SIG-M5 treated with dmso at 0.1 percent for 504 hours (cell line): ENCODE data around the gene GRK4.
A peak's percentile ranks its signal among the peaks of the same experiment; 100 is the strongest.
"Not testable (repeated sequence)": the region's sequence is repeated elsewhere in the genome, so short reads cannot be mapped to it uniquely, and the experiment has no call there.

Experiments used
- DNase-seq: peaks from one replicate; lab custom pipeline; 2025; ENCODE audit not compliant: unreplicated experiment; lab: John Stamatoyannopoulos, UW

Gene GRK4

DNA sequence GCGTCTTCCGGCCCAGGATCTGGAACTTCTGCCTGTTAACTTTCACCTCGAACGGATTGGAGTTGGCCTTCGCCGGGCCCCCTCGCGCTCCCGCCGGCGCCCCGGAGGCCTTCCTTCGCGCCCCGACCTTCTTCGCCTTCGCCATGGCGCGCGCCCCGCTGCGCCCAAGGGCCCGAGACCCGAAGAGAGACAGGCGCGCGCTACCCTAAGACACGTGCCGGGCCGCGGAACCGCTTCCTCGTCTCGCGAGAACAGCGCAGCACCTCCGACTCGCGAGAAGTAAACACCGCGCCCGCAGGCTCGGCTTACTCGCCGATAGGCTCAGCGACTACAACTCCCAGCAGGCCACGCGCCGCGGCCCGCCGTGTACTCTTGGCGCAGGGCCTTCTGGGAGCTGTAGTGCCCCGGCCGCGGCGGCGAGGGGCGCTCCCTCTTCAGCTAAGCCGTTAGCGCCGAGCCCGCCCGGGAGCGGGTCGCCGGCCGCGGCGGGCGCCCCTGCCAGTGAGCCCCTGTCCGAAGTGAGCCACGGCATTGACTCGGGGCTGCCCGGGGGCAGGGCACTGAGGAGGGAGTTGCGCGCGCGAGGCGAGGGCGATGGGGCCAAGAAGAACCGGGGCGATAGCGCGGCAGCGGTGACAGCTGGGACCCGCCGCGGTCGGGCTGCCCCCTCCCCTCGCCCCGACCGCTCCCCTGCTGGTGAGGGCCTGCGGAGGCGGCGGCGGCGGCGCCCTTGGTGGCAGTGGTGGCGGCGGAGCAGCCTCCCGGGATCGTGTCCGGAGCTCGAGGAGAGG lies at the start of gene GRK4, which contains the start of gene NOP14:
TSS of gene GRK4 (plus strand) at position 397 of the 791 bp plus-strand sequence. CDS start 500 bp downstream, outside the sequence.
TSS of gene NOP14 (minus strand) at position 232 of the 791 bp plus-strand sequence. CDS start at position 145, 87 bp downstream.
- DNase-seq: peak; percentile 96

DNA sequence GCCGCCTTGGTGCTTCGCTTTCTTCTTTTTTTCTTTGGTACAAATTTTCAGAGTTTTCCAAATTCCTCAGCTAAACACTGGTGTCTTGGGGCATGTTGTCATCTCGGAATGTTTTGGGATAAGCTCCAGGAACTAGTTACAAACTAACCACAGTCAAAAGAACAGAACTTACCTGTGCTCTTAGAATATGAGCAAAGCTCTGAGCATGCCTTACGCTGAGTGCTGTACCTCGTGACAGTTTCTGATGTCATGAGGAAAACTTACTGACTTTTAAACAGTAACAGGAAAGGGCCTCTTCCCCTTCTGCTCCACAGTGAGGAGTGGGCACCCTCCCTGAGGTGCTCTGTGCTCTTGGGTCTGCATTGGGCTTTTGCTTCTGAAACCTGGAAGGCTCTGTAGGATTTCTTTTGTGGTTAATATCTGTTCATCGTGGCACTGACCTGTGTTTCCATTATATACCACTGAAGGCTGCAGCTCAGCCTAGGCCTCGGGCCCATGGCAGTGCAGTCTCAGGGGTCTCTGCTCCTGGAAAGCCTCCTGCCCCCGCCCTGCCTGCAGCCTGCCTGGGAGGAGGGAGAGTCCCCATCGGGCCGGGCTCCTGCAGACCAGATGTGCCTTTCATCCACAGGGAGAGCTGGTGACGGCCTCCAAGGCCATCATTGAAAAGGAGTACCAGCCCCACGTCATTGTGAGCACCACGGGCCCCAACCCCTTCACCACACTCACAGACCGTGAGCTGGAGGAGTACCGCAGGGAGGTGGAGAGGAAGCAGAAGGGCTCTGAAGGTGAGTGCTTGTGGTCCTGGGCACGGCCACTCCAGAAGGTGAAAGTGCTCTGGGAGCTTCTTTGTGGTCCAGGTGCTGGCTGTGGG lies 48.9 kb upstream of the GRK4 start:
- no peak for DNase-seq

DNA sequence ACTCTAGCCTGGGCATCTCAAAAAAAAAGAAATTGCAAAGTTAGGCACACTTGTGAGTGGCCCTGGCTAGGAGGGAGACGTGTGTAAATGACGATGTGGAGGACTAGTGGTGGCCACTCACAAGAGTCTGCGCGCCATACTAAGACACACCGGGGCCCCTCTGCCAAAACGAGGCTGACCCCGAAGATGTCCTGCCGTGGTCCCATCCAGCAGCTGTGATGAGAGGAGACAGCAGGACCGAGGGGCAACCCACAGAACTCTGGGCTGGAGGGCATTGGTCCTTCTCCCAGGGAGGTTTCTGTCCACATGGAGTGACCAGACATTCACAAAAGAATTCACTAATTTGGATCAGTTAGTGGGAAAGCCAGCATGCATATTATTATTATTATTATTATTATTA lies 47.6 kb upstream of the GRK4 start:
- DNase-seq: no peak

DNA sequence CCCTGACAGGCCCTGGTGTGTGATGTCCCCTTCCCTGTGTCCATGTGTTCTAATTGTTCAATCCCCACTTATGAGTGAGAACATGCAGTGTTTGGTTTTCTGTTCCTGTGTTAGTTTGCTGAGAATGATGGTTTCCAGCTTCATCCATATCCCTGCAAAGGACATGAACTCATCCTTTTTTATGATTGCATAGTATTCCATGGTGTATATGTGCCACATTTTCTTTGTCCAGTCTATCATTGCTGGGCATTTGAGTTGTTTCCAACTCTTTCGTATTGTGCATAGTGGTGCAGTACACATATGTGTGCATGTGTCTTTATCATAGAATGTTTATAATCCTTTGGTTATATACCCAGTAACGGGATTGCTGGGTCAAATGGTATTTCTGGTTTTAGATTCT lies 46.7 kb upstream of the GRK4 start:
- not testable (repeated sequence) for DNase-seq

DNA sequence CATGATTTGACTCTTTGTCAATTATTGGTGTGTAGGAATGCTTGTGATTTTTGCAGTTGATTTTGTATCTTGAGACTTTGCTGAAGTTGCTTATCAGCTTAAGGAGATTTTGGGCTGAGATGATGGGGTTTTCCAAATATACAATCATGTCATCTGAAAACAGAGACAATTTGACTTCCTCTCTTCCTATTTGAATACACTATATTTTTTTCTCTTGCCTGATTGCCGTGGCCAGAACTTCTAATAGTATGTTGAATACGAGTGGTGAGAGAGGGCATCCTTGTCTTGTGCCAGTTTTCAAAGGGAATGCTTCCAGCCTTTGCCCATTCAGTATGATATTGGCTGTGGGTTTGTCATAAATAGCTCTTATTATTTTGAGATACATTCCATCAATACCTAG lies 45.1 kb upstream of the GRK4 start:
- not testable (repeated sequence) for DNase-seq

DNA sequence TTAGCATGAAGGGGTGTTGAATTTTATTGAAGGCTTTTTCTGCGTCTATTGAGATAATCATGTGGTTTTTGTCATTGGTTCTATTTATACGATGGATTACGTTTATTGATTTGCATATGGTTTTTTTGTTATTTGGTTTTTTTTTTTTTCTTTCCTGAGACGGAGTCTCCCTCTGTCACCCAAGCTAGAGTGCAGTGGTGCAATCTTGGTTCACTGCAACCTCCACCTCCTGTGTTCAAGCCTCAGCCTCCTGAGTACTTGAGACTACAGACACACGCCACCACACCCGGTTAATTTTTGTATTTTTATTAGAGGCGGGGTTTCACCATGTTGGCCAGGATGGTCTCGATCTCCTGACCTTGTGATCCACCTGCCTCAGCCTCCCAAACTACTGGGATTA lies 44.7 kb upstream of the GRK4 start:
- DNase-seq: not testable (repeated sequence)

DNA sequence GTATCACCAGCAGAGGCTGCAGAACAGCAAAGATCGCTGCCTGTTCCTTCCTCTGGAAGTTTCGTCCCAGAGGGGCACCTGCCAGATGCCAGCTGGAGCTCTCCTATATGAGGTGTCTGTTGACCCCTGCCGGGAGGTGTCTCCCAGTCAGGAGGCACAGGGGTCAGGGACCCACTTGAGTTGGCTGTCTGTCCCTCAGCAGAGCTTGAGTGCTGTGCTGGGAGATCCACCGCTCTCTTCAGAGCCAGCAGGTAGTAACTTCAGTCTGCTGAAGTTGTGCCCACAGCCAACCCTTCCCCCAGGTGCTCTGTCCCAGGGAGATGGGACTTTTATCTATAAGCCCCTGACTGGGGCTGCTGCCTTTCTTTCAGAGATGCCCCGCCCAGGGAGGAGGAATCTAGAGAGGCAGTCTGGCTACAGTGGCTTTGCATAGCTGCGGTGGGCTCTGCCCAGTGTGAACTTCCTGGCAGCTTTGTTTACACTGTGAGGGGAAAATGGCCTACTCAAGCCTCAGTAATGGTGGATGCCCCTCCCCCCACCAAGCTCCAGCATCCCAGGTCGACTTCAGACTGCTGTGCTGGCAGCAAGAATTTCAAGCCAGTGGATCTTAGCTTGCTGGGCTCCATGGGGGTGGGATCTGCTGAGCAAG lies 40.8 kb upstream of the GRK4 start:
- DNase-seq: not testable (repeated sequence)

DNA sequence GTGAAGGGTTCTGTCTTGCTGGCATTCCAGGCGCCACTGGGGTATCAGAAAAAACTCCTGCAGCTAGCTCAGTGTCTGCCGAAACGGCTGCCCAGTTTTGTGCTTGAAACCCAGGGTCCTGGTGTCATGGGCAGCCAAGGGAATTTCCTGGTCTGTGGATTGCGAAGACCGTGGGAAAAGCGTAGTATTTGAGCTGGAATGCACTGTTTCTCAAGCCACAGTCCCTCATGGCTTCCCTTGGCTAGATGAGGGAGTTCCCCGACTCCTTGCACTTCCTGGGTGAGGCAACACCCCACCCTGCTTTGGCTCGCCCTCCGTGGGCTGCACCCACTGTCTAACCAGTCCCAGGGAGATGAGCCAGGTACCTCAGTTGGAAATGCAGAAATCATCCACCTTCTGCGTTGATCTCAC lies 40.2 kb upstream of the GRK4 start:
- DNase-seq: no peak

DNA sequence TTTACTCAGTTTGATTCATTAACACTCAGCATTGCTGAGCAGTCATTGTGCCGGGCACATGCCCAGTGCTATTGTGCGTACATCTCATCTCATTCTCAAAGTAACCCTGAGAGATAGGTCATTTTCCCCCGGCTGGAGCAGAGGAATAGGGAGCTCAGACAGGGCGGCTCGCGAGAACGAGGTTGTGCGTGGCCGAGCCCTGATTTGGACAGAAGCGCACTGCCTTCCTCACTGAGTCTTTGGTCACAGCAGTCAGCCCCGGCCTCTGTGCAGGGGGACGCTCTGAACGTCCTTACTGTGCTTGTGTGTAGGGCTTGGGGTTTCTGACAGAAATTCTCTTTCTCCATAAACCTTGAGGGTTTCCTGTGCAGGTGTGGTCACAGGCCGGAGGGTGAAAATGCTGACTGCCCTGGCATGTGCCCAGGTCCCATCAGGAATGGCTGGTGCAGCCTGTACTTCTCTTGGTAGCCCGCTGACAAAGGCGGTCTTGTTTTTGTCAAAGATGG lies 39.6 kb upstream of the GRK4 start:
- no peak for DNase-seq

DNA sequence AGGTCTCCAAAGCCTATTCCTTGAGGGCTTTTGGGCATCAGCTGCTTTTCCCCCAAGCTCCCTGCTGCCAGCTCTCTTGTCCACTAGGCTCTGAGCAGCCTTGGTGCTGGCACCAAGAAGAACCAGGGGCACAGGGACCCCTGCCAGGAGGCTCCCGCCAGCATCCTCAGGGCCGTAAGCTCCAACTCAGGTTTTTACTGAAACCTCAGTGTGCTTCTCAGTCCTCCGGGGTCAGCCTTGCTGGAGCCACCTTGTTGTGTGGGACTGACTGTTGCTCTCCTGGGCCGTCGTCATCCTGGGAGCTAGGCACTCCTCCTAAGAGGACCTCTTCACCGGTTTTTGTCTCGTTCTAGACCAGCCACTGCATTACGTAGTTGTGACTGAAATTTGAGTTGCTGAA lies 39.1 kb upstream of the GRK4 start:
- no peak for DNase-seq

DNA sequence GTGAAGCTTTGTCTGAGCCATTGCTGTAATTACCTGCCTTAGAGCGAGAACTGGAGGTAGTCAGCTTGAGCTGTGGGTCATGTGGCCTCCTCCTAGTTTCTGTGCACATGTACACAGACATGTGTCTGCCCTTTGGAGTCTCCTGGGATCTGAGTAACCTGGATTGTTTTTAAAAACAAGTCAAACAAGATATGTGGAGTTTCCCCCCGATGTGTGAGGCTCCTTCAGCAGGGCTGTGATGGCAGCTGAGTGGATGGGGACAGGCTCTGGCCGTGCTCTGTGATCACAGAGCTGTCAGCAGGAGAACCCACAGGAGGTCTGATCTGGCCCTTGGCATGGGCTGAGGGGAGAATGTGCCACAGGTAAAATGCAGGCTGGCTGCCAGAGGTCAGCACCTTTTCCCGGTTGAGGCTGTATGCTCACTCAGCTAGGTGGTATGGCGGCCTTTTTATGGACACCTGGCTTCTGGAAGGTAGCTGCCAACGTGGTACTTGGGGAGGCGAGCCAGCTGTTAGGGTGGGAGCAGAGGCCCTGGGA lies 38.5 kb upstream of the GRK4 start:
- no peak for DNase-seq

DNA sequence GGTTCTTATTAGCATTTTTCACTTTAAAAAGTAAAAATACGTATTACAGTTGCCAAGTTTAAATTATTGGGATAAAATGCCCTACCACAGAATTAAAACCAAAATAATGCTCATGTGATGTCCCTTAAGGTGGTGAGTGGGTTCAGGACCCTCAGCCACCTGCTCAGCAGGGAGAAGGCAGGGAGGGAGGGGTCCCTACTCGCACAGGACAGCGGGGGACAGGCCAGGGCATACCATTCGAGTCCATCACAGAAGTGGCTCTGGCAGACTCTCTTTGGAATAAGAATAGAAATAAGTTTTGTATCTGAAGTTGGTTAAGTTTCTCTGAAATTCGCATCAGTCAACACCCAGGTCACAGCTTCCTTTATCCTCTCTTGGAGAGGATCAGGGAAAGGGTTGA lies 37.9 kb upstream of the GRK4 start:
- no peak for DNase-seq

DNA sequence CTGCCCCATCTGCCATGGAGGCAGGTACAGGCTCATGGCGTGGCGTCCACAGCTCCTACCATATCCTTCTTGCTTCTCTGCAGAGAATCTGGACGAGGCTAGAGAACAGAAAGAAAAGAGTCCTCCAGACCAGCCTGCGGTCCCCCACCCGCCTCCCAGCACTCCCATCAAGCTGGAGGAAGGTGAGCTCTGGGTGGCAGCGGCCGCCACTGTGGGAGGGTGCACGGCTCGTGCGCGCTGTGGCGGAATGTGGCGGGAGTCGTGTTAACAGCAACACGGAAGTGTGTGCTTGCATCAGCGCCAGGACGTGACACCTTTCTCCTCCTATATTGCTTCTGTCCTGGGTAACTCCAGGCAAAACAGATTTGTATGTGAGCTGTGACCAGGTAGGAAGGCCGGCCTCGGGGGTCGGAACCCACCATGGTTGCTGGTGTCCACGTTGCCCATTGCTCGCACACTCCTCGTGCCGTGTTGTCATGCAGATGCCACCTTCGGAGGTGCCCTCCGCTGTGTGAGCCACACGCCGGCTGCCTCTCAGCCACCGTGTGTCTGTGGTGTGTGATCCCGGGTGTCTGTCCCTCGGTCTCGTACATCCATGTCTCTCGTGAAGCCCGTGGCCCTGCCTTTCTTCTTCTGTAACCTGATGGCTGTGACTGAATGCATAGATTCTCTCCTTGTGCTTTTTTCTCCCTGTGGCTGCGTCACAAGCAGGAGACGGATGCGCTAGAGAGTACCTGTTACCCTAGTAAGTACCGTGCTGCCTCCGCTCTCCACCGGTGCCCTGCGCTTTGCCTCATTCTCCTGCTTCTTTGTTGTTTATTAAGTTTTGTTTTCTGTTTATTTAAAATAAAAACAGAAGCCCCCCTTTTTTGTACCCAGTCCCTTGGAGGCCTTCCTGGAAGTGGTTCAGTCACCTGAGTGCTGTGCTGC lies 37.2 kb upstream of the GRK4 start:
- DNase-seq: no peak

DNA sequence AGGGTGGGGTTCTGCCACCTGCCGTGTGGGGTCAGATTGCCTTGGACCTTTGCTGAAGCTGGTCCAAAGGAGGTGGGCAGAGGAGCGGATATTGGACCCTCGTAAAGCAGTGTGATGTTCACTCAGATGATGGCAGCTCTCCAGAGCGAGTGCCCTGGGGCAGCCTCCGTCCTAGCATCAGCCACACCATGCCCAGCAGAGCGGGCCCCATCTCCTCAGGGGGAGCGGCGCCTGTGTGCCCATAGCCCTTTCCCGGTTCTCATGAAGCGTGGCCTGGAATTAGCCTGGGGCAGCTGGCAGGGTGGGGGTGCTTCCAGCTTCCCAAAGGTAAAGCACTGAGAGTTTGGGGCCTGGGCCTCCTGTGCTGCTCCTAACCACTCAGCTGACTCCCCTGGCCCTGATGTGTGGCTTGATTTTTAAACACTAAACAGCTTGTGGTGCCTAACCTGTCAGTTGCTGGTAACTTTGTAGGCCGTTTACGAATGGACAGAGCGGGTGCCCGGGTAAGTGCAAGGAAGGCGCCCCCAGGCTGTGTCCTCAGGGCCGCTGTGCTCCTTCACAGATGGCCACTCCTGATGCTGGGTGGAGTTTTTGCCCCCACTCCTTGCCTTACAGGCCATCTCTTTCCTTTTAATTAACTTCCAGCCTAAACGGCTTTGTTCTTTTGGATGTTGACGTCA lies 36.2 kb upstream of the GRK4 start:
- DNase-seq: no peak

DNA sequence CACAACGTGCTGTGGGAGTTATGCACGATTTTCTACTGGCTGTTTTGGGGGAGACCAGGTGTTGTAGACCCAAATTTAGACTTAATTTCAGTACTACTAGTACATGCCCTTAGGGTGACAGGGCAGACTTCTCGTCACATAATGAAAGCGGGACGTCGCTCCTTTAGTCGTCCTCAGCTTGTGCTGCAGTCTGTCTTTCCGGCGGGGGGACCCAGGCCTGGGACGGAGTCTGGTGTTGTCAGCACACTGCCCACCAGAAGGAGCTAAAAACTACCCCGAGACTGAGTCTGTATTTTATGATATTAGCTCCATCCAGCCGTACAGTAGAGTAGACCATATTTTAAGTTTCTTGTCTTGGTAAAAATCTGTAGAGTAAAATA lies 35.7 kb upstream of the GRK4 start:
- DNase-seq: no peak

DNA sequence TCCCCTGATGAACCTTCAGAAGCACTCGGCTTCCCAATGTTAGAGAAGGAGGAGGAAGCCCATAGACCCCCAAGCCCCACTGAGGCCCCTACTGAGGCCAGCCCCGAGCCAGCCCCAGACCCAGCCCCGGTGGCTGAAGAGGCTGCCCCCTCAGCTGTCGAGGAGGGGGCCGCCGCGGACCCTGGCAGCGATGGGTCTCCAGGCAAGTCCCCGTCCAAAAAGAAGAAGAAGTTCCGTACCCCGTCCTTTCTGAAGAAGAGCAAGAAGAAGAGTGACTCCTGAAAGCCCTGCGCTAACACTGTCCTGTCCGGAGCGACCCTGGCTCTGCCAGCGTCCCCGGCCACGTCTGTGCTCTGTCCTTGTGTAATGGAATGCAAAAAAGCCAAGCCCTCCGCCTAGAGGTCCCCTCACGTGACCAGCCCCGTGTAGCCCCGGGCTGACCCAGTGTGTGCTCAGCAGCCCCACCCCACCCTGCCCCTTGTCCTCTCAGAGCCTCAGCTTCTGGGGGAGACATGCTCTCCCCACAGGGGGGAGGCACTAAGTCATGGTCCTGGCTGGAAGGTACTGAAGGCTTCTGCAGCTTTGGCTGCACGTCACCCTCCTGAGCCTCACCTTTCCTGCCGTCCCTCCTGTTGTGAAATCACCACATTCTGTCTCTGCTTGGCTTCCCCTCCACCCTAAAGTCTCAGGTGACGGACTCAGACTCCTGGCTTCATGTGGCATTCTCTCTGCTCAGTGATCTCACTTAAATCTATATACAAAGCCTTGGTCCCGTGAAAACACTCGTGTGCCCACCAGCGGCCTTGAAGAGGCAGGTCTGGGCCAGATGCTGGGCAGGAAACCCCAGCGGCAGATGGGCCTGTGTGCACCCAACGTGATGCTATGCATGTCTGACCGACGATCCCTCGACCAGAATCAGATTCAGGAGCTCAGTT lies 34.9 kb upstream of the GRK4 start:
- no peak for DNase-seq

DNA sequence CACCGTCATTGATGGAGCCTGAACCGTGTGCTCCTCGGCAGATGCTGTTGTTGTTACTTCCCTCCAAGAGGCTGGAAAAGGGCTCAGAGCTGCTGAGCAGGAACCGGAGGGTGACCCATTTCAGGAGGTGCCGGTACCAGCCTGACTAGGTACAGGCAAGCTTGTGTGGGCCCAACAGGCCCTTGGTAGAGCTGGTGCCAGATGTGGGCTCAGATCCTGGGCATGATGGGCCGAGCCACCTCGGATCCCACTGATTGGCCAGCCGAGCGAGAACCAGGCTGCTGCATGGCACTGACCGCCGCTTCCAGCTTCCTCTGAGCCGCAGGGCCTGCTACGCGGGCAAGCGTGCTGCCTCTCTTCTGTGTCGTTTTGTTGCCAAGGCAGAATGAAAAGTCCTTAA lies 33.9 kb upstream of the GRK4 start:
- DNase-seq: no peak

DNA sequence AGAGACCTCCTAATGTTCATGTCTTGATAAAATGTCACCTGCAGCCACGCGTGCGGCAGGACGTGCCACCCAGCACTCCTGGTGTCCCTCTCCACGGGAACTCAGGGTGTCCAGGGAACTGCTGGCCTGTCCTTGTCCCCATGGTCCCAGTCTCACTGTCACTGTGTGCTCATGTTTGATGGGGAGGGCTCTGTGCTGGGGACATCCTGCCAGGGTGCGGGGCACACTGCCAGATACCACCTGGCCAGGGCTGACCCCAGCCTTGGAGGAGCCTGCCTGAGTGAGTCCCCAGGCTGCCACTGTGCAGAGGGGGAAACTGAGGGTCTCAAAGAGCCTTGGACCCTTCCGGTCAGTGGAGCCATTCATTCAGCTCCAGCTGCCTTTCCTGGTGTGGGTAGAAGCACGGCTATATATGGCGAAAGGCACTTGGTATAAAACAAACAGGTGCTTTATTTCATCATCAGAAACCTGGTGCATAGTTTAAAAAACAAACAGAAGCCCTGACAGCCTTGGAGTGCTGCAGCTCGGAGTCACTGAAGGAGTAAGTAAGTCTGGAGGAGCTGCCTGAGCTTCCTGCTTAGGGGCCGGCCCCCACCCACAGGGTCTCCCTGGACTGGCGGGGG lies 33.1 kb upstream of the GRK4 start:
- DNase-seq: no peak
